HuH-7.5 (cell line): ENCODE measurements around the gene CRNN.

Source experiments
- DNase-seq: peaks from one replicate; pipeline ENCODE4 v3.0.0; 2011; ENCODE audit warnings: low spot score

CRNN gene

DNA sequence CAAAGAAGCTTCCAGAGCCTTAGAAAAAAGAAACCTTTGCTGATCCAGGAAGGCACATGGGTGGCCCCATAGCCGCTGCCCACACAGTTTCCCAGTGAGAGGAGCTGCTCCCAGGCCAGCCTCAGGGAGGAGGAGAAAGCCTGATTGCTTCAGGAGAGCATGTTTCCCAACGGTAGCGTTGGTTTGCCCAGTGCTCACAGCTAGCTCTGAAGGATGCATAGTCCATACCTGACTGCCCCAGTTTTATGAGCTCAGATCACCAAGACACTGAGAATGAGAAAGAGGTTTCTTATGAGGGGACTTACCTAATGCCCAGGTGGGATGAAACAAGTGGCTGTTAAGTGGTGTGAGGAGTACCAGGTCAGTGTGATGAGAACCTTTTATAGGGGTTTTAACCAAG, at the start of gene CRNN:
Gene CRNN, minus strand, starts transcription at position 355 of the 400 bp plus-strand sequence. CDS start 2,030 bp downstream, outside the sequence.
- no peak for DNase-seq

DNA sequence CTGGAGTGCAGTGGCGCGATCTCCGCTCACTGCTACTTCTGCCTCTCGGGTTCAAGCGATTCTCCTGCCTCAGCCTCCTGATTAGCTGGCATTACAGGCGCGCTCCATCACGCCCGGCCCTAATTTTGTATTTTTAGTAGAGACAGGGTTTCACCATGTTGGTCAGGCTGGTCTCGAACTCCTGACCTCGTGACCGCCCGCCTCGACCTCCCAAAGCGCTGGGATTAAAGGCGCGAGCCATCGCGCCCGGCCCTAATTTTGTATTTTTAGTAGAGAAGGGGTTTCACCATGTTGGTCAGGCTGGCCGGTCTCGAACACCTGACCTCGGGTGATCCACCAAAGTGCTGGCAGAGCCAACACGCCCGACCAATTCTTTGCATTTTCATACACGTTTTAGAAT, 48.6 kb upstream of the CRNN start:
- DNase-seq = no peak

DNA sequence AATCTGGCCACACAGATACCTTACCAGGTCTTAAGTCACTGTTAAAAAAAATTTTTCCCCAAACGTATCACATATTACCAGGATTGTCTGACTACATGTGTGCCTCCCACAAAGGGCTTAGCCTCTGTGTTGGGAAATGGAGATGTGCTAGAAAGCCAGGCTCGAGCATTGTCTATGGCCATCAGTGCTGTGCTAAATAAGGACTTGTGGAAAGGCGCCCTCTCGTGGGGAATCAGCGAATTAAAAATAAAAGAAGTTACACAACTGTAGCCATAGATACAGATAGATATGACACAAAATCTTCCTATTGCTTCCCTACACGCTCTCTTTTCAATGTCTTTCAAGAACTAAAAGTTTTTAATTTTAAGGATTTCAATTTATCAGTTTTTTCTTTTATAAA, 47.5 kb upstream of the CRNN start:
- peak; percentile 26 for DNase-seq

DNA sequence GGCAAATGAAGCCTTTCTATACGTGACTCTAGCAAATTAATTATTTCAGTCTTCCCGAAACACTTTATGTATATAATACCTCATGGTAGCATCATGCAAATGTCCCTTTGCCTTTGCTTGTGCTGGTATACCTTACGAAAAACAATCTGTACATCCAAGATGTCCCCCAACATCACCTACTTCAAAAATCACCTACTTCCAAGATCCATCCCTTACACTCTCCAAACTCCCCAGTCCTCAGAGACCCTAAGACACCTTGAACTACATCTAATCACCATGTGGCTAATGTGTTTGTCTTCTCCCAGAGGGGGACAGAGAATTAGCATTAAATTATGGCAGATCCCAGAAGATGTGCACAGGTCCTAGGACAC, 46.5 kb upstream of the CRNN start:
- DNase-seq = no peak

DNA sequence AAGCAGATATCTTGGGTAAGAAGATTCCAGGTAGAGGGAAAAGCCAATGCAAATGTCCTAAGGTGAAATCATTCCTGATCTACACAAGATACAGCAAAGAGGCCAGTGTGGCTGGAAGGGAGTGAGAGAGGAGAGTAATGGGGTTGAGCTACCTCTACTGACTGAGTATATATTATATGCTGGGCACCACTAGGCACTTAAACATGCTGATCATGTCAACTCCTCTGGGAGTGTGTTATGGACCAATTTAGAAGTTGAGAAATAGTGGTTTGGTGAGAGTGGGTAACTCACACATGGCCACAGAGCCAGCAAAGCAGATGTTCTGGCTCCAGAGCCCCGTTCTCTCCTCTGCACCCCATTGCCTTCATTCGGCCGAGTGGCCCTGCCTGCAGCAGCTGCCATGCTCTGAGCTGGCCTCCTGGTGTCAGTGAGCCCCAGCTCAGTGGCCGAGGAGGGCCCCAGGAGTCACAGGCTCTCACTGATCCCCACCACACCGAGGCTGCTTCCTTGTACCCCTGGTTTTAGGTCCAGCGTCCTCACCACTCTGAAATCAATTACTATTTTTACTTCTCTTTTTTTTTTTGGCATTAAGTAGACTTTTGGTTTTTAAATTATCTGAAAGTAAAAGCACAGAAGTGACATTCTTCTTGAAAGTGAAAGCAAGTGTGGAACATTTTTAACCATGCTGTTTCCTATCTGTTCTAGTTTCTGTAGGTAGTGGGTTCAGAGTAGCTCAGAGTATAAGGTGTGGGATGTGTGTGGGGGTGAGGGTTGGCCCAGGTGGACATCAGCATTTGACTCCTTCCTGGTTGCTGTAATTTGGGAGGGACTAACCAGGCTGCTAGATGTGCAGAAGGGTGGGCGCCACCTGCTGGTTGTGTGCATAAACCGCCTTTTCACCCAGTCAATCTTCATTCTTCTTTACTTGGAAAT, 45.8 kb upstream of the CRNN start:
- DNase-seq = peak; percentile 32

DNA sequence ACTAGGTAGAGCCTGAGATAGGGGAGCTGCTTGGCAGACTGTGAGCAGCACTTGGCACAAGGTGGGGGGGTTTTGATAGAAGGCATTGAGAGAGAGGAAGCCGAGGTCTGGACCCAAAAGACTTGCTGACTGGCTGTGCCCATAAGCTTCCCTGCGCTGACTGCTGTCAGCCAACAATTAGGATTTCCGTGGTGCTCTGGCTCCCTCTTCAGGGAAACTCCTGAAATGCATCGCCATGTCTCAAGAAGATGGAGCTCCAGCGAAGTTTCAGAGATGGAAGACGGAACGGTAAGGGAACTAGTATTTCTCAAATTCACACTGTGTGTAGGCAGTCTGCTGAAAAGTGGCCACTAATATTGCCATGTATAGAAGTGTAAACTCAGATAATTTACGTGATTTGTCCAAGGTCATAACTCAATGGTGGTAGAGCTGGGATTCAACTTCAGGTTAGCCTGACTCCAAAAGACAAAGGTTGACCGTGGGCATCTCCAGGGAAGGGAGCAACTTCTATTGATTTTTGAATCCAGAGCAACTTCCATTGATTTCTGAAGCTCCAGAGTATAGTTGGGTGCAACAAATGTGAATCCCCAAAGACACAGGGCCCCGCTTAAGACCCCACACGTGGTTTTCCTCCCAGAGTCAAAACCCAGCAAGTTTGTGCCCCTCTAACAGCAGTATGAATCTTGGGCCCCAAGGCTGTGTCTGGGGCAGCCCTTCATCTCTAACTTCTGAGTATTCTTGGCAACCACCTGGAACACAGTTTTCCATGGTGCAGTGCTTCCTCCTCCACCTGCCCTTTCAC, 44.5 kb upstream of the CRNN start:
- peak; percentile 43 for DNase-seq

DNA sequence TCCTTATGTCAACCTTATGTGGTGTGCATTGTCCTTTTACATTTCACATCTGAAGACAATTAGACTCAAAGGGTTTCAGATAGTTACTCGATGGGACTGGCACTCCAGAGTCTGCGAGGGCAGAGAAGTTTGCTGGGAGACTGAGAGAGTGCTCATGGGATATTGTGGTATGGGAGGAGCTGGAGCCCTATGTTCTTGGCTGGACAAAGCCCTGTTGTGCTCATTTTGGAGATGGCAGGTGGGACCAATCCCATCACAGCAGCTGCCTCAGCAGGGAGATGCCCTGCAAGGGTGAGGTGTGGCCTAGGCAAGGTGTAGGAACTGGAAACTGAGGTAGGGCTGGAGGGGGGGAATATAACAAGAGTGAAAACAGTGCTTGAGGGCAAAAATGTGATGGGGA, 43.5 kb upstream of the CRNN start:
- no peak for DNase-seq

DNA sequence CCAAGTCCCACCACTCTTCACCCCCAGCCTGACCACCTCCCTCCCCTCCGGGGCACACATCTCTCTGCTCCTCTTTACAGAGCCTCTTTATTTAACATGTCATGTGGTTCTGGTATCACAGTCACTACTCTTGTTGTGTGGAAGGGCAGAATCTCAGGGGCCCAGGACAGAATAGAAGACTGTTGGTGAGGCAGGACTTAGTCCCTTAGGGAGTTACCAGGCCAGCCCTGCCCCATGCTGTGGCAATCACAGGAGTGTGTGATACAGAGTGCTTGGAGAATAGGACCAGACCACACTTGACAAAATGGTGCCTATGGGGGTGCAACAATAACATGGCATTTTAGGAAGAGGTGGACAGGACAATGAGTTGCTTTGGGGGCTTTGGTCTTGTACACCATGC, 43.0 kb upstream of the CRNN start:
- no peak for DNase-seq

DNA sequence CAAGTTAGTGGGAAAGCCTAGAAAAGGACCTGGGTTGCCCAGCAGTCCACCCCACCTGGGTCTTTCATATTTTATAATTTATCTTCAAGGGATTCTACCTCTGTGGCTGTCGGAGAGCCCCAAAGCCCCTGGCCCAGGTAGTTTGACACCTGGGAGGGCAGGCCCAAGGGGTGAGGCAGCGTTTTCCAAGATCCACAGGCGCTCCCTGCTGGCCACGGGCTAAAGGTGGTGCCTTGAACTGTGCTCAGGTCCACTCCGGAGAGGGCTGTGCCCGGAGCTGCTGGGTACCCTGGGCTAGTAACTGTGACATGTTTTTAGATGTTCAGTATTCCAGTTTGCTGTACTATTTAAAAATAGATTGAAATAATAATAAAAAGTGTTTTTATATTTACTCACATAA, 37.2 kb upstream of the CRNN start:
- no peak for DNase-seq

DNA sequence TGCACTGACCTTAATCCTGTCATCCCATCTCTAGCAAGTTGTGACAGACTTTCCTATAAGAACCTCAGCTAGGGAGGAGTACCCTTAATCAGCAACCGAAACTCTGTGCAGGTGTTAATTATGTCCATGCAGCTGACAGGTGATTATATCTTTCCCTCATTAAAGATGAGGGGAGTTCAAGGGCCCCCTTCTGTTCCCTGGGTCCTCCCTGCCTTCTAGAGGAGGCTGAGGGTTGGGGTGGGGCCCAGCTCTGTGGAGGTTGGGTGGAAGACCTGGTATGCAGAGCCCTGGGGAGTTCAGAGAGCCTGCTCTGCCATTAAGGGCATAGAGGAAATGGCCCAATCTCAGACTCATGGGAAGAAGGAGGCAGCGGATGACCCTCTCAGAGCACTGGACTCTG, 35.6 kb upstream of the CRNN start:
- no peak for DNase-seq

DNA sequence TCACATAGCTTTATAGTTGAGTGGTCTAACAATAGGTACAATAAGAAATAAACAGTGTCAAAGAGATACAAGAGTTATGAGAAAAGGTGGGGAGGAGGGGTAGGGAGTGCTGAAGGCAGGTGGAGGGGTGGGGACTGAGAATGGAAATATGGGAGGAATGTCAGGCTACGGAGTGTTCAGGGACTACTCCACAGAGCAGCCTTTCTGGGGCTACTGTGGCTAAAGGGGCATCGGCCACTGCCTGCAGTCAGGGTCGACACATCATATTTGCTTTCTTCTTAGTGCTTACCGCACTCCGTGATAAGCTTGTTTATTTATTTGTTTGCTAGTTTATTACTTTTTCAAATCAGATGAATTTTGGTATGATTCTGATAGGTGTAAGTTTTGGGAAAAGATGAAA, 34.4 kb upstream of the CRNN start:
- DNase-seq = no peak

DNA sequence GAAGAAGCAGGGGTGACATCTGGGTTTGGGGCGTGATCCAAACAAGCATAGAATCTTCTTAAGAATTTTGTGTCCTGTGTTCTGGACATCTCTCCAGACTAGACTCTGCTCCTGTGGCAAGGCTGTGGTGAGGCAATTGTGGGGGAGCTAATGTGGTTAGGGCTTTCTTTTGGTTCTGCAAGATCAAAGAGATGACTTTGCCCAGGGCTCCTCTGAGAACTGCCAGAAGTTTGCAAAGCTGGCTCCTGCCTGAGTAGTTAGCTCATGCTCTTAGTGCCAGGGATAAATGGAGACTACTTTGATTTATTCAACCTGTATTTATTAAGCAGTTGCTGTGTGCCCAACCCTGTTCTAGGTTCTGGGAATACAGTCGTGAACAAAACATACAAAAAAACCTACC, 34.0 kb upstream of the CRNN start:
- no peak for DNase-seq

DNA sequence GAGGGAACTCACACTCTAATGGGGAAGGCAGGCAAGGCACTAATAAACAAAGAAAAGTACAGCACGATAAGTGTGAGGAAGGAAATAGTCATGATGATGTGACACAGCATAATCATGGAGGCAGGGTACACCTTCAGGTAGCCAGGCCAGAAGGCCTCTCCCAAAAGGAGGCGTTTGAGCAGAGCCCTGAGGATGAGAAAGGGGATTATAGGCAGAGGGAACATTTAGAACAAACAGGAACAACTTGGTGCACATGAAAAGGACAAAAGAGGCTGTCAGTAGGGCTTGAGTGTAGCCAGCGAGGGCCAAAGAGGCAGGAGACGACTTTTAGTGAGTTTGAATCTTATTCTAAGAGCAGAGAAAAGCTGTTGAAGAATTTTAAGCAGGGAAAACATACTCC, 33.4 kb upstream of the CRNN start:
- DNase-seq = no peak

DNA sequence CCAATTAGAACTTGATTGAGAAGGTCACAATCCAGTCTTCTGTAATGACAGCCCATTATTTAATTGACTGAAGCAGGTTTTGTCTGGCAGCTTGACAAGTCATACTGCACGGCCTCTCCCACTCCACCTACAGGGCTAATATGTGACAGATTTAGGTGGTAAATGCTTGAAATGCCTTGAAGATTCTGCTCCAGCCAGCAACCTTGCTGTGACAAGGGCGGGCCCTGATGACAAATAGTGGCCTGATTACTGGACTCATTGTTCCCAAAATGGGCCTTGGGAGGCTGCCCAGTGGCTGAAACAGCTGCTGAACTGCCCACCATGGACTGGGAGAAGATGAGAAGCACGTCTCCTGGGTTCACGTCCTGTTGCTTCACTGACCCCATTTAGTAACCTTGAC, 30.0 kb upstream of the CRNN start:
- no peak for DNase-seq

DNA sequence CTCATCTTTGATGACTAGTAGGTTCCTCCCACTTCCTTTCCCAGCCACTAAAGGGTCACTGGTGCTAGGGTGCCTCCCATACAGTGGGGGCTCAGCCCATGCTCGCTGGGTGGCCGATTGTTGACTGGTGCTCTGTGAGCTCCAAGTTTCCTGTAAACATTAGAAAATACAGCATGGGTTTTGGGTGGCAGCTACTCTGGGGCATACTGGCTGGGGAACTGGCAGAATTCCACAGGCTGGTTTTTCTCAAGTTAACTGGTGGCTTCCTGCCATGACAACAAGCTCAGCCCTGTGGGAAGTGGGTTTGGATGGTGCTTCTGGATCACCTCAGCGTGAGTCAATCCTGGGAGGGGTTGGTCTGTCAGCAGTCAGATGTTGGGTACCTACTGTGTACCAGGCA, 28.7 kb upstream of the CRNN start:
- no peak for DNase-seq

DNA sequence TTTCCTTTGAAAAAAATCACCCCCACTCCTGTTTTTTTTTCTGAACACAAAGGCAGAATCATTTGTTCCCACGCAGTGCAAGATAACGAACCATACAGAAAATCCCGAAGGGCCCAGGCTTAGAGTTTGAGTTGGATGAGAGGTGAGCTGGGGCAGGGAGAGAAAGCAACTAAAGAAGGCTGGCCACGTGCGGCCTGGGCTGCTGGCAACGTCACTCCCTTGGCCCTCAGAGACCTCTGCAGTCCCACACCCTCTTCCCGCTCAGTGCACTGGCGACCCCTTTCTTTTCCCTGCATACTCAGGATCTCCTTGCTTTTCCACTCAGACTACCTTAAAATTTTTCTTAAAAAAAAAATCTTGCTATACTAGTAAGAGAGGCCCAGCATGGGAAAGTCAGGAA, 28.2 kb upstream of the CRNN start:
- DNase-seq = no peak

DNA sequence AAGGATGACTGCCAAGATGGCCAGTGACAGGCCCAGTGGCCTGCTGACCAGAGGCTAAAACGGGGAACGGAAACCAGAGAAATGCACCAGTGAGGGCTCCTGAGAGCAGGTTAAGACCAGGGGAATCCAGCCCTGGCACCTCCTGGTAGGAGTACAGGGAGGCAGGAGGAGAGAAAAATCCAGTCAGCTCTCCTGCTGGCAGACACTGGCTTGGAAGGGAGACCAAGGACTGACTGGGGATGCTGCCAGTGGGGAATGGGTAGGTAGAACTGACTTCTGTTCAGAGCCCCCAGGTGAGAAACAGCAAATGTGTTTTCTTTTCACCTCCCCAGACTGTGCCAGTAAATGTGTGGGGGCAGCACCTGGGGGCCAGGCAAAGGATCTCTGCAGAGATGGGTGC, 27.7 kb upstream of the CRNN start:
- no peak for DNase-seq

DNA sequence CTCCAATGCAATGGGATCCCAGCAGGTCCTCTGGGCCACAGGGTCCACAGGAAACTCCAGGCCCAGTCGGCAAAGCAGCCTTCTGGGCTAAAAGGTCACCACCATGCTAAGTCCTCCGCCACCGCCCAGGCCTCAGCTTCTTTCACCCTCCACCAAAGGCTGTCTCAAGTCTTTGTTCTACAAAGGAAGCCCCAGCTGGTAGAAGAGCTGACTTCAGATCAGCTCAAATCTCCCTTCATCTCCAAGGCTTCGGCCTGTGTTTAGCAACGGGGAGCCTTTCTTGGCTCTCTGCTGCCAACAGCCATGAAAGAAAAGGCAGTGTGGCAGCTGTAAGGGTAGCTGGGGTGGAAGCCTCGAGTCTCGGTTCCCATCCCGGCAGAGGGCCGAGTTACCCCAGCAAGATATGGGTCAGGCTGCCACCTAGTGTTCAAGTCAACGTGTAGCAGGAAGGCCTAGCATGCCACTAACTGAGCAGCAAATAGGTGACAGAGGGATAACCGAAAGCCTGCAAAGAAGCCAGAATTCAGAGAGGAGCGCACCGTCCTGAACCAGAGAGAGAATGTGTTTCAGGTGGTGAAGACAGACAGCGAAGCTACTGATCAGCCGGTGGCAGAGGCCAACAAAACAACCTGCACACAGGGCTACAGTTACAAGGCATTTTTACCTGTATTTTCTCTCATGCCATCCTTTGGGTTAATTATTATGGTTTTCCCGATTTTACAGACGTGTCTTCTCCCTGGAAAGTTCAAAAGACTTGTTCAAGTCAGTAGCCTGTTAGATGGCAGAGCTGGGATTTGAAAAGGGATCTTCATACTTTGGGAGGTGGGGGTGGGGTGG, 26.8 kb upstream of the CRNN start:
- DNase-seq = peak; percentile 72

DNA sequence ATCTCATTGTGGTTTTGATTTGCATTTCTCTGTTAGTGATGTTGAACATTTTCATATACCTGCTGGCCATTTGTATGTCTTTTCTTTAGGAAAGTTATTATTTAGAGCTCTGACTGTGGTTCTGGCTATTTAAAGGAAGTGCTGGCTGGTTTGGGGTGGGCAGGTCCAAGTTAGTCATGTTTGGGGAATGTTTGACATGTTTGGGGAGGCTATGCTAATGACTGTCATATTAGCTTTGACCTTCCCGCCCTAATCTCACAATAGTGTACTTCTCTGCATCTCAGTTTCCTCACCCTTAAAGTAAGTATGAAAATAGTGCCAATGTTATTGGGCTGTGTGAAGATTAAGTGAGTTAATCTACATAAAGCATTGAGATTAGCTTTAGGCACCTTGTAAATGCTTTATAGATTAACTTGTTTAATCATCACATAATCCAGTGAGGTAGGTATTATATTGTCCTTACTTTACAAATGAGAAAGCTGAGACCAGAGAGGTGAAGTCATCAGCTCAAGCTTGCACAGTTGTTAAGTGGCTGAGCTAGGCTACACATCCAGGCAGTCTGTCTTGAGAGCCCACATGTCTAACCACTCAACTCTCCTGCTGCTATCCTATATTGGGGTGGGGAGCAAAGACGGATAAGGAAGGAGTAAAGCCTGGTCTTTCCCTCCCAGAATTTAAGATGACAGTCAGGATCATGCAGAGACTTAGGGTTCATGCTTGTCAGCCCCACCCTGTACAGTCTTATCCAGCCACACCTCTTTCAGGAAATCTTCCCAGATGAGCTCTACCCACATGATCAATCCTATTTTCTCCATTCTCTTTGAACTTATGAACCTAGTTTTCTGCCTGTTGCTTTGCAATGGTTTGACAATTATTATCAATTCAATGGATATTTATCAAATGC, 22.8 kb upstream of the CRNN start:
- DNase-seq = no peak

DNA sequence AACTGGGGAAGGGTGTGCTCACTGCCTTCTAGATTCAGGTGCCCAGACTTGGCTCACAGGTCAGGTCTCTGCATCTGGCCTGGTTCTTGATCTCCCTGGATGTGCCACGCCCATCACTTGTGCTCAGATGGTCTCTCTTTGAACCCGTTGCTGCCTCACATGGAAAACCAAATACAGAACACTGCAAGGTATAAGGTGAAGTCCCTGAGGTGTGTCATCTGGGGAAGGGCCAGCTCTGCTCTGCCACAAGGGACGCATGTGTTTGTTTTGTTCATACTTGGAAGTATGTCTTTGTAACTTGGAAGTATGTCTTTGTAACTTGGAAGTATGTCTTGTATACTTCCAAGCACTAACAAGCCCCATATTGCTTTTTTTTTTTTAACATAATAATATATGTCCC, 13.4 kb upstream of the CRNN start:
- no peak for DNase-seq

DNA sequence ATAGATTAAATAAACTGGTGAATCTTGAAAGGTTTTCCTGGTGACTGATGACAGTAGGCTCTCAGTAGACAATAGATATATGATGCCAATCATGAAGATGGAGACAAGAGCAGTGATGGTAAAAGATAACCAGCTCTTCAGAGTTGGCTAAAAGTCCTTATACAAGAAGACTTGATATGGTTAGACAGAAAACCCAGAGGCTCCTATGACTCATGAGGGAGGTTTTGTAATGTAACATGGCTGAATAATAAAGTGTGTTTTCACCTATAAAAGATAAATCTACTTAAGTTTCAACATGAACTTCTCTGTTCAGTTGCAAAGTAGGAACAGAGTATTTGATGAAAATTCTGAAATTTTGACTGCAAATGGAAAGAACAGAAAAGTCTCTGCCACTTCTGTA, 12.7 kb upstream of the CRNN start:
- DNase-seq = no peak
